Transverse colon (tissue), 4 donors: Measurements from ENCODE around the gene CFLAR. TPM values are rescaled to one million over a fixed set of nuclear protein-coding genes. Genes with fewer than 3 reads are reported as not detected.
"Not testable (repeated sequence)": the region's sequence is repeated elsewhere in the genome, so short reads cannot be mapped to it uniquely, and the experiment has no call there.

Experiments used
- DNase-seq: peaks from one replicate; pipeline ENCODE4 v3.0.0-alpha.2; 2019
- H3K27ac ChIP-seq, 4 donors: fragments of 200-600 bp; sonication (generic); 2 replicates each; pipeline ENCODE4 v1.5.1; 2016 to 2018; ENCODE audit warnings: inconsistent platforms in 4 of 4
- H3K27me3 ChIP-seq: fragments of 200-600 bp; sonication (generic); 2 replicates; pipeline ENCODE4 v1.5.1; 2017; ENCODE audit warnings: inconsistent platforms
- H3K36me3 ChIP-seq, 4 donors: fragments of 200-600 bp; sonication (generic); 2 replicates each; pipeline ENCODE4 v1.5.1; 2017 to 2019; ENCODE audit warnings: inconsistent platforms in 4 of 4
- H3K4me1 ChIP-seq, 4 donors: fragments of 200-600 bp; sonication (generic); 2 replicates each; pipeline ENCODE4 v1.5.1; 2017 to 2020; ENCODE audit warnings: inconsistent platforms in 4 of 4
- H3K4me3 ChIP-seq, 4 donors: fragments of 200-600 bp; sonication (generic); 1 replicate in 1 of 4; 2 replicates in 3 of 4; pipeline versions ENCODE4 v1.5.1 to v1.6.1; 2017 to 2019; ENCODE audit warnings: inconsistent platforms in 4 of 4
- H3K9me3 ChIP-seq, 2 donors: fragments of 200-600 bp; sonication (generic); 2 replicates each; pipeline ENCODE4 v1.5.1; 2017 to 2019; ENCODE audit warnings: inconsistent platforms in 2 of 2
- EP300 ChIP-seq: sonication (generic); formaldehyde crosslinking; IDR thresholded peaks from one replicate; pipeline ENCODE4 v1.6.1; 2017; ENCODE audit warnings: antibody characterized with exemption, low read depth
- POLR2A ChIP-seq: fragments of 450-650 bp; IDR thresholded peaks from one replicate; pipeline ENCODE4 v1.6.1; 2016; ENCODE audit warnings: antibody characterized with exemption, mild to moderate bottlenecking, moderate library complexity
- POLR2AphosphoS5 ChIP-seq, 3 donors: sonication (generic); formaldehyde crosslinking; IDR thresholded peaks; one replicate each; pipeline ENCODE4 v1.6.1; 2016; ENCODE audit warnings: antibody characterized with exemption in 3 of 3
- WGBS, 2 donors: methylation state at CpG; one replicate each; pipeline ENCODE4 v1.1.5; 2018; ENCODE audit warnings: low coverage in 1 of 2; 5-methylcytosine and 5-hydroxymethylcytosine counted together
- in situ Hi-C, 4 donors: fragments of 200-750 bp; cut with MboI; loops; one replicate each; pipeline versions ENCODE4 v1.15.0 to v1.15.1; 2017; ENCODE audit warnings: low sequenced_read_pairs in 3 of 4, low pct_ligation_motif_present in 1 of 4, low pct_unique_long_range_greater_than_20kb in 1 of 4
- intact Hi-C: fragments of 100-400 bp; cut with DNase I; formaldehyde crosslinking; loops from one replicate; pipeline ENCODE4 v1.15.1; 2023; ENCODE audit warnings: low total_unique reads
- total RNA-seq, 4 donors: library from RNA; depleted of rRNA; stranded (reverse); fragments of >200 nt; gene quantifications; one replicate each; pipeline ENCODE4 v1.1.0, GENCODE V29; 2016
- TF ChIP-seq, protein P1 (sequence below), 5 experiments: fragments of 200-600 bp in 3 of 5; fragments of 450-650 bp in 2 of 5; sonication (generic) in 3 of 5; IDR thresholded peaks; 1 replicate in 2 of 5; 2 replicates in 3 of 5; pipeline ENCODE4 v1.5.1; 2016 to 2017; ENCODE audit warnings: antibody characterized with exemption in 5 of 5, inconsistent platforms in 3 of 5, mild to moderate bottlenecking in 2 of 5, moderate library complexity in 1 of 5

CFLAR gene
- total RNA-seq, 4 donors from 2014 or later = 148 to 449 (median 323) TPM

DNA sequence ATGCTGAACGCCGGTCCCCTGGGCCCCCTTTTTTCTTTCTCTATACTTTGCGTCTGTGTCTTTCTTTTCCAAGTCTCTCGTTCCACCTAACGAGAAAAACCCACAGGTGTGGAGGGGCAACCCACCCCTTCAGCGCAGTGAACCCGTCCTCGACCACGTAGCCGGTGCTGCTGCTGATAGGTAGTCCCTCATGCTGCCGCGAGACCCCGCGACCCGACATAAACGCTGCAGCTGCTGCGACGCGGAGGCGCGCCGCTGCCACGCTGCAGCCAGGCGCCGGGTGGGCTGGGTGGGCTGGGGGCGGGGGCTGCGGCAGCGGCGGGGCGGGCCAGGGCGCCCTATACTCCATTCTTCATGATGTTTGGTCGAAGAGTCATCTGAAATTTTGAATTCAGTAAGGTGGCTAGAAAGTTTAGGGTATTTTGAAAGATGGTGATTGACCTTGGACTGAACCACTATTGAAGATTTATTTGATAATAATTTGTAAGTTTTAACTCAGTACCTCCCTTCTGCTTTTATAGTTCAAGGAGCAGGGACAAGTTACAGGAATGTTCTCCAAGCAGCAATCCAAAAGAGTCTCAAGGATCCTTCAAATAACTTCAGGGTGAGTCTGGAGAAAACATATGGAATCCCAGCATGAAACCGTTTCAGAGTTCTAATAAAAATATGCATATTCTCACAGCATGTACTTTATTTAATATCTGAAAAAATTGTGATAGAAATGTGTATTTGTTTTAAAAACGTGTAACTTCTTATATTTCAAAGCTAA, 24.1 kb downstream of the CFLAR start:
- Histone ChIP-seq H3K4me3 (no peak overlapping the region), H3K27ac (no peak overlapping the region), H3K36me3 (peaks cover 0 to 66% (median 31%) of the 10 kb centered on the region in 4 donors), H3K9me3 (no peaks in the 10 kb centered on the region), H3K4me1 (peaks cover 0 to 14% (median 4%) of the 10 kb centered on the region in 4 donors), H3K27me3 (no peaks in the 10 kb centered on the region)
- WGBS, 2 donors = 84 to 92% methylated on average over 7 to 34 of the region's 34 CpGs
- in situ Hi-C loops (no loop called here), intact Hi-C loops (no loop called here)
- DNase-seq = no peak
- TF ChIP-seq EP300 = no peak
- no peak for TF ChIP-seq POLR2AphosphoS5 (IDR thresholded peaks at IDR 0.05)
- TF ChIP-seq, protein P1, sequence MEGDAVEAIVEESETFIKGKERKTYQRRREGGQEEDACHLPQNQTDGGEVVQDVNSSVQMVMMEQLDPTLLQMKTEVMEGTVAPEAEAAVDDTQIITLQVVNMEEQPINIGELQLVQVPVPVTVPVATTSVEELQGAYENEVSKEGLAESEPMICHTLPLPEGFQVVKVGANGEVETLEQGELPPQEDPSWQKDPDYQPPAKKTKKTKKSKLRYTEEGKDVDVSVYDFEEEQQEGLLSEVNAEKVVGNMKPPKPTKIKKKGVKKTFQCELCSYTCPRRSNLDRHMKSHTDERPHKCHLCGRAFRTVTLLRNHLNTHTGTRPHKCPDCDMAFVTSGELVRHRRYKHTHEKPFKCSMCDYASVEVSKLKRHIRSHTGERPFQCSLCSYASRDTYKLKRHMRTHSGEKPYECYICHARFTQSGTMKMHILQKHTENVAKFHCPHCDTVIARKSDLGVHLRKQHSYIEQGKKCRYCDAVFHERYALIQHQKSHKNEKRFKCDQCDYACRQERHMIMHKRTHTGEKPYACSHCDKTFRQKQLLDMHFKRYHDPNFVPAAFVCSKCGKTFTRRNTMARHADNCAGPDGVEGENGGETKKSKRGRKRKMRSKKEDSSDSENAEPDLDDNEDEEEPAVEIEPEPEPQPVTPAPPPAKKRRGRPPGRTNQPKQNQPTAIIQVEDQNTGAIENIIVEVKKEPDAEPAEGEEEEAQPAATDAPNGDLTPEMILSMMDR (IDR thresholded peaks at IDR 0.05) = no peak
- TF ChIP-seq POLR2A = no peak

DNA sequence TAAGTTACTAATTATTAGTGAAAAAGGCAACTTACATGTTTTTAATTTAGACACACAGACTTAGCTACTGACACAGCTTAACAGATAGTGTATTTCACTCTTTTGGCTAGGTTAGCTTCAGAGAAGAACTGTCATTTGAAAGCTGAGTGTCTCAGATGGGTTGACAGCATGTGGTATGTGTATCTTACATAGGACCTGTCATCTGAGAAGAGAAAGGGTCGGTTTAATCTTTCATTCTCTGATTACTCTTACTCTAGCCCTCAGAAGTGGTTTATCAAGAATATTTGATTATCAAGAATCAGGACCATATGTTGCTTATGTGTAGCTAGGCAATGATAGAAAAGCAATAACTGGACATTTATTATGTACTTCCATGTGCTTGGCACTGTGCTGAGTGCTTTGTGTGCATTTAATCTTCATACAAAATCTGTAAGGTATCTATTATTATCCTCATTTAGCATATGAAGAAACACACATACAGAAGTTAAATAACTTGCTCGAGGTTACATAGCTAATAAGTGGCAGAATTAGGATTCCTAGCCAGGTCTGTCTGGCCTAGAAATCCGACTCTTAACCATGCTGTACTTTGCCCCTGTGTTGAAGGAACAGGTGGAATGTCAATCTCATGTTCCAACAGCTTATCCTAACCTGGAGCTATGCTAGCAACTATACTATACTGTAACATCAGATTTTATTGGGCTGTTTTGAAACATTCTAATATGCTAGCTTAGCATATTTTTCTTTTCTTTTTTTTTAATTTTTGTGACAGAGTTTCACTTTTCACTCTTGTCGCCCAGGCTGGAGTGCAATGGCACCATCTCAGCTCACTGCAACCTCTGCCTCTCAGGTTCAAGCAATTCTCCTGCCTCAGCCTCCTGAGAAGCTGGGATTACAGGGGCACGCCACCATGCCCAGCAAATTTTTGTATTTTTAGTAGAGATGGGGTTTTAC, 28.4 kb downstream of the CFLAR start:
- no peaks in the 10 kb centered on the region for H3K27me3 ChIP-seq
- TF ChIP-seq POLR2AphosphoS5 (IDR thresholded peaks at IDR 0.05) = peak in 1 of 3 donors; percentile 18
- no peak for TF ChIP-seq POLR2A
- intact Hi-C loops (no loop called here), in situ Hi-C loops (no loop called here)
- no peak for DNase-seq
- peaks cover 11 to 39% (median 20%) of the 10 kb centered on the region in 4 donors for H3K4me1 ChIP-seq
- peaks cover 0 to 26% (median 12%) of the 10 kb centered on the region in 4 donors for H3K36me3 ChIP-seq
- no peaks in the 10 kb centered on the region for H3K9me3 ChIP-seq
- peak overlapping the region; percentile 57 to 67 (median 65) for H3K27ac ChIP-seq
- H3K4me3 ChIP-seq = no peak overlapping the region
- 64 to 73% methylated on average over 4 to 5 of the region's 5 CpGs for WGBS, 2 donors

DNA sequence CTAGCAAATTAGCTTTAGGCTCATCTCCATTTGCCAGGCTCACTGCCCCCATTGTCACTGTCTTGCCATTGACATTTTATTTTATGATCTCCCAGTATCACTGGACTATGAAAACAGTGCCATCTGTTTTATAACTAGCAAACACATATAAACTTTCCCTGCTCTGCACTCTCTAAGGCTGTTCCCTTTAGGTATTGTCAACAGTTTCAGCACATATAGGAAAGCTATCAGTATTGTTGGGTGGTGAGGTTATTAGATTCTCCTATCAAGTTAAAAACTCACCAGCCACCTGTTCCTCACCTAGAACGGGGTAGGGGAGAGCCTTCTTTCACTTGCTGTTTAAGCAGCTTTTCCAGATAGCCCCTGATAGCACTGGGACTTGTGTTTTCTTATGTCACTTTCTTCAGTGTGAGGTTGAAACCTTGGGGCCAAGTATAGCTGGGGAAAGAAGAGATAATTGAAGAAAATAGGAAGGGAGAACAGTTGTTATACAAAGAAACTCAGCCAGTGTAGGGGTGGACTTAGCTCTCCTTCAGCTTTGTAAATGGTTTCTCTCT, 32.5 kb downstream of the CFLAR start:
- Histone ChIP-seq H3K27ac (peak overlapping the region; percentile 81 to 91 (median 85)), H3K4me1 (peaks cover 14 to 76% (median 50%) of the 10 kb centered on the region in 4 donors), H3K9me3 (no peaks in the 10 kb centered on the region), H3K4me3 (peak overlapping the region in 1 of 4 donors; percentile 16), H3K36me3 (peaks cover 0 to 16% (median 6%) of the 10 kb centered on the region in 4 donors), H3K27me3 (no peaks in the 10 kb centered on the region)
- WGBS, 2 donors = 44% methylated on average over 1 of the region's 1 CpG; no CpG with 5 or more reads in 1 of the 2 donors
- no peak for DNase-seq
- intact Hi-C loops (no loop called here), in situ Hi-C loops (no loop called here)
- TF ChIP-seq, protein P1 (IDR thresholded peaks at IDR 0.05) = no peak
- TF ChIP-seq POLR2AphosphoS5 (IDR thresholded peaks at IDR 0.05) (peak in 2 of 3 donors; percentile 60 to 64), POLR2A (peak; percentile 30), EP300 (no peak)

DNA sequence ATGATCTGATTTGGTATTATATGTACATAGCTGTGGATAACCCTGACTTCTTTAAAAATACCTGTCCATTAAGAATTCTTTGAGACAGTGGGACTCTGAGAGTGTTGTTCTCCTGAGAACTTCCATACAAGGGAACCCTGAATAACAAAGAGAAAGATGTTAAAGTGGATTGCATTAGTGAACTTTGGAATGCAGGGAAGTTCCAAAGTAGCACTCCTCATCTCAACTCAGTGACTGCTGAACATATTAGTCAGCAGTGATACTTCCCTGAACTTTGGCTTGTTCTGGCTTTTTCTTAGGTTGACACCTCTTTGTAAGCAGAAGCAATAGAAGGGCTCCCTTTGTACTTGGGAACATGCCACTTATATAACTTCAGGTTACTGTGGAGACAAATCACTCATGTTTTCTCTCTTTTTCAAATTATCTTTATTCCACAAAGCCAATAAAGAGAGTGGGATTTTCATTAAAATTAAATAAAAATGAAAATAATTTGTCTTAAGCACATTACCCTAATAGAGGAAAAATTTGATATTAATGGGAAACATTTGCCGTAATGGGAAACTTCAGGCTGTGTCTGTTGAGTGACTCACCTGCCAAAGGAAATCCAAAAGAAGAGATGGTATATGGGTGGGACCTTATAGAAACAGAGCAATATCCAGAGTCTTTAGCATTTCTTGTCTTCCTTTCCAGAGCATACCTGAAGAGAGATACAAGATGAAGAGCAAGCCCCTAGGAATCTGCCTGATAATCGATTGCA, 33.3 kb downstream of the CFLAR start:
- 38 to 88% methylated on average over 1 to 2 of the region's 2 CpGs for WGBS, 2 donors
- Histone ChIP-seq H3K4me3 (peak overlapping the region in 1 of 4 donors; percentile 16), H3K36me3 (peaks cover 0 to 18% (median 6%) of the 10 kb centered on the region in 4 donors), H3K27ac (peak overlapping the region; percentile 81 to 91 (median 85)), H3K4me1 (peaks cover 14 to 70% (median 50%) of the 10 kb centered on the region in 4 donors), H3K9me3 (no peaks in the 10 kb centered on the region), H3K27me3 (no peaks in the 10 kb centered on the region)
- in situ Hi-C loops (no loop called here), intact Hi-C loops (no loop called here)
- TF ChIP-seq POLR2AphosphoS5 (IDR thresholded peaks at IDR 0.05) (peak; percentile 30 to 79 (median 77)), POLR2A (no peak), EP300 (peak; percentile 2)
- TF ChIP-seq, protein P1 (IDR thresholded peaks at IDR 0.05) = no peak
- no peak for DNase-seq

DNA sequence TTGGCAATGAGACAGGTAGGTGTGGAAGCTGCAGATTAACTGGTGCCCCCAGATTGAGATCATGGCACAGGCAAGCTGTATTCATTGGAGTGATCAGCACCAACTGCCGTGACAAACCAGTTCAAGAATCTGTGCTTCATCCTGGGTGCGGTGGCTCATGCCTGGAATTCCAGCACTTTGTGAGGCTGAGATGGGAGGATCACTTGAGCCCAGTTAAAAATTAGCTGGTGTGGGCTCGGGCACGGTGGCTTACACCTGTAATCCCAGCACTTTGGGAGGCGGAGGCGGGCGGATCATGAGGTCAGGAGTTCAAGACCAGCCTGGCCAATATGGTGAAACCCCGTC, 33.8 kb downstream of the CFLAR start:
- H3K27ac ChIP-seq = peak overlapping the region; percentile 81 to 91 (median 85)
- H3K4me3 ChIP-seq, intact Hi-C loops, DNase-seq, H3K27me3 ChIP-seq, H3K9me3 ChIP-seq: not testable (repeated sequence)
- in situ Hi-C loops = loop anchor here in 1 of 4 donors (25.0 kb wide), 1 partner anchor 237 kb away; no protein-coding TSS in a partner anchor
- peaks cover 0 to 23% (median 6%) of the 10 kb centered on the region in 4 donors for H3K36me3 ChIP-seq
- WGBS, 2 donors = 81% methylated on average over 8 of the region's 8 CpGs; no CpG with 5 or more reads in 1 of the 2 donors
- H3K4me1 ChIP-seq = peaks cover 14 to 66% (median 48%) of the 10 kb centered on the region in 4 donors
